Activated naive CD8-positive, alpha-beta T cell treated with anti-CD3 and anti-CD28 coated beads, Interleukin-2, amount 10 ng/mL, durations not matched to agents 7 days and 5 days (primary cell): Measurements from ENCODE around the gene SMAD1. TPM values are rescaled to one million over a fixed set of nuclear protein-coding genes. Genes with fewer than 3 reads are reported as not detected.

Experiments used
- total RNA-seq, 2 experiments: library from RNA; stranded (reverse); gene quantifications; one replicate each; pipeline ENCODE4 v1.2.3, GENCODE V29; 2021

The SMAD1 gene
- total RNA-seq, 2 experiments from 2014 or later = 0.25 to 0.96 TPM

Other genes starting within 250 kb of the SMAD1 start
- gene MMAA, start 137.5 kb downstream of the SMAD1 start, total RNA-seq = 10 to 100 TPM; 11.0 to 12.4 TPM
- gene C4orf51, start 198.3 kb downstream of the SMAD1 start, total RNA-seq = not detected